ENCODE data around the gene DRC1. TPM values are rescaled to one million over a fixed set of nuclear protein-coding genes. Genes with fewer than 3 reads are reported as not detected.
"Not testable (repeated sequence)": the region's sequence is repeated elsewhere in the genome, so short reads cannot be mapped to it uniquely, and the experiment has no call there.

Gene DRC1
- total RNA-seq: not detected

DNA sequence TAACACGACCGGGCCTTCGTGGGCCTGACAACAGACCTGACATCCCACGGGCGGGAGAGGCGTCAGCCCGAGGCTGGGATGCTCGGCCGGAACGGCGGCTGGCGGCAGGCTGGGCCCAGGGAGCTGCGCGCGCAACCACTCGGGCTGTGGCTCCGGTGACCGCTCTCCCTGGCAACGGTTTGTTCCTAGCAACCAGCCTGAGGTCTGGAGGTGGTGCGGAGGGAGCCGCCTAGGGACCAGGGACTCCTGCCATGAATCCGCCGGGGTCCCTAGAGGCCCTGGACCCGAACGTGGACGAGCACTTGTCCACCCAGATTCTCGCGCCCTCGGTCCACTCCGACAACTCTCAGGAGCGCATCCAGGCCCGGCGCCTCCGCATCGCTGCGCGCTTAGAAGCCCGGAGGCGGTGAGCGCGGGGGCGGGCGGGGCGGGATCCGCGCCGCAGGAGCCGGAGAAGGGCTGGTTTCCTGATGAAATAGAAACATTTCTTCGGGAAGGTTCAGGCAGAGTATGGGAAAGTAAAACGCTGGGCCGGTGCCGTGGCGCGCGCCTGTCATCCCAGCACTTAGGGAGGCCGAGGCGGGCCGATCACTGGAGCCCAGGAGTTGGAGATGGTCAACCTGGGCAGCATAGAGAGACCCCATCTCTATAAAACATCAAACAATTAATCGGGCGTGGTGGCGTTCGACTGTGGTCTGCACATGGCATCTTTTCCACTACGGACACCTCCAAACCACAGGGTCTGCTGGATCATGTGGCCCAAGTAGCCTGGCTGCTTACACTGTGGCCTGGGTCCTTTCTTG lies at the start of gene DRC1:
DRC1 (plus strand) TSS at position 182 of the 803 bp plus-strand sequence; CDS start at position 252, 70 bp downstream.
- no peak for DNase-seq (ENCODE audit: low spot score in 2 of 2)
- TF ChIP-seq, protein P1, sequence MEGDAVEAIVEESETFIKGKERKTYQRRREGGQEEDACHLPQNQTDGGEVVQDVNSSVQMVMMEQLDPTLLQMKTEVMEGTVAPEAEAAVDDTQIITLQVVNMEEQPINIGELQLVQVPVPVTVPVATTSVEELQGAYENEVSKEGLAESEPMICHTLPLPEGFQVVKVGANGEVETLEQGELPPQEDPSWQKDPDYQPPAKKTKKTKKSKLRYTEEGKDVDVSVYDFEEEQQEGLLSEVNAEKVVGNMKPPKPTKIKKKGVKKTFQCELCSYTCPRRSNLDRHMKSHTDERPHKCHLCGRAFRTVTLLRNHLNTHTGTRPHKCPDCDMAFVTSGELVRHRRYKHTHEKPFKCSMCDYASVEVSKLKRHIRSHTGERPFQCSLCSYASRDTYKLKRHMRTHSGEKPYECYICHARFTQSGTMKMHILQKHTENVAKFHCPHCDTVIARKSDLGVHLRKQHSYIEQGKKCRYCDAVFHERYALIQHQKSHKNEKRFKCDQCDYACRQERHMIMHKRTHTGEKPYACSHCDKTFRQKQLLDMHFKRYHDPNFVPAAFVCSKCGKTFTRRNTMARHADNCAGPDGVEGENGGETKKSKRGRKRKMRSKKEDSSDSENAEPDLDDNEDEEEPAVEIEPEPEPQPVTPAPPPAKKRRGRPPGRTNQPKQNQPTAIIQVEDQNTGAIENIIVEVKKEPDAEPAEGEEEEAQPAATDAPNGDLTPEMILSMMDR (IDR thresholded peaks at IDR 0.05): no peak
- TF ChIP-seq POLR2A (IDR thresholded peaks at IDR 0.05): no peak
- WGBS, 2 donors: 20 to 22% methylated on average over 41 to 51 of the region's 63 CpGs
- intact Hi-C loops (cut with DNase I; ENCODE audit: low total_unique reads): no loop called here
- no peak within 1 kb of the TSS for H3K4me3 ChIP-seq (ENCODE audit: low read depth, poor library complexity, severe bottlenecking)

- TF ChIP-seq POLR2A (IDR thresholded peaks at IDR 0.05): no peak
- TF ChIP-seq, protein P1 (IDR thresholded peaks at IDR 0.05): no peak
- no peak overlapping the region for H3K4me3 ChIP-seq (ENCODE audit: low read depth, poor library complexity, severe bottlenecking)
- no peak for DNase-seq (ENCODE audit: low spot score in 2 of 2)
- intact Hi-C loops (cut with DNase I; ENCODE audit: low total_unique reads): no loop called here
- WGBS, 2 donors: 55 to 77% methylated on average over 1 of the region's 1 CpG
Measured at GRCh38 chr2:26352892-26353291, 48.8 kb upstream of the DRC1 start.

DNA sequence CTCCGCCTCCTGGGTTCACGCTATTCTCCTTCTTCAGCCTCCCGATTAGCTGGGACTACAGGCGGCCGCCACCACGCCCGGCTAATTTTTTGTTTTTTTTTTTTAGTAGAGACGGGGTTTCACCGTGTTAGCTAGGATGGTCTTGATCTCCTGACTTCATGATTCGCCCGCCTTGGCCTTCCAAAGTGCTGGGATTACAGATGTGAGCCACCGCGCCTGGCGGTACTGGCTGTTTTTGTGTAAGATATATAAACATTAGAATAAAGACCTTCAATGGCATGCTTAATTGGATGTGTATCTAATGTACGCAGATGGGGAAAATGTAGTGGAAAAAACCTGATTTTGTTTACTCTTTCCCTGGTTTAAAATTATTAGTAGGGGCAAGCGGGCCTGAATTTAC lies 47.3 kb upstream of the DRC1 start:
- WGBS, 2 donors: 96 to 97% methylated on average over 16 of the region's 16 CpGs
- intact Hi-C loops (cut with DNase I; ENCODE audit: low total_unique reads); H3K4me3 ChIP-seq (ENCODE audit: low read depth, poor library complexity, severe bottlenecking); DNase-seq (ENCODE audit: low spot score in 2 of 2): not testable (repeated sequence)

DNA sequence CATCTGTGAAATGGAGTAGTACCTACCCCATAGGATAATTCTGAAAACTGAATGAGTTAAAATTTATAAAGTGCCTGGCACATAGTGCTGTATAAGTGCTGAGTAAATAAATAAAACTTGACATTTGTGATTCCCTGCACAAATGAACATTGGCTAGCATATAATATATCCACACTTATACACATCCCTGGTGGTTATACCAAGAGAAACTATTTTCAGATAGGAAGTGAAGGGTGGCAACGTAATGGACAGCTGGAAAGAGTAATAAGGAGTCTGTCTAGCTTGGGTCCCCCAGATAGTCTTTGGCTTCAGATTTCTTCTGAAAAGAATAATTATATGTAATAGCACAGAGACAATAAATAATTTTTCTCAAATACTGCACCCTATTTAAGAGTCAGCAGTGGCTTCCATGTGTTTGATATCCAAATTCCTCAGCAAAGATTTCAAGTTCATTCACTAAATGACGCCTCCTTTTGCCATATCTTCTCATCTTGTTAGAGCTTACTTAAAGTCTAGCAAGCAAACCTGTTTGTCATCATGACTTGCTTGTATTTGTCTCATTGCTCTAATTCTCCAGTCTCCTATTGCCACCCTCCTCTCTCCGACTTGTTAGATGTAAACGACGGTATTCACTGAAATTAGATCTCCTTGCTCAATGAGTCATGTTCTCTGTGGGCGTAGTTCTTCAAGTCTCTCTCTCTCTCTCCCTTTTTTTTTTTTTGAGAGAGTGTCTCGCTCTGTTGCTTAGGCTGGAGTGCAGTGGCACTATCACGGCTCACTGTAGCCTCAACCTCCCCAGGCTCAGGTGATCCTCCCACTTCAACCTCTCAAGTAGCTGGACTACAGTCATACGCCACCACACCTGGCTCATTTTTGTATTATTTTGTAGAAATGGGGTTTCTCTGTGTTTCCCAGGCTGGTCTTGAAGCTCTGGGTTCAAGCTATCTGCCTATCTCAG lies 46.4 kb upstream of the DRC1 start:
- DNase-seq (ENCODE audit: low spot score in 2 of 2): no peak
- intact Hi-C loops (cut with DNase I; ENCODE audit: low total_unique reads): no loop called here
- 41 to 56% methylated on average over 9 of the region's 9 CpGs for WGBS, 2 donors
- no peak overlapping the region for H3K4me3 ChIP-seq (ENCODE audit: low read depth, poor library complexity, severe bottlenecking)
- TF ChIP-seq, protein P1 (IDR thresholded peaks at IDR 0.05): no peak
- no peak for TF ChIP-seq POLR2A (IDR thresholded peaks at IDR 0.05)

DNA sequence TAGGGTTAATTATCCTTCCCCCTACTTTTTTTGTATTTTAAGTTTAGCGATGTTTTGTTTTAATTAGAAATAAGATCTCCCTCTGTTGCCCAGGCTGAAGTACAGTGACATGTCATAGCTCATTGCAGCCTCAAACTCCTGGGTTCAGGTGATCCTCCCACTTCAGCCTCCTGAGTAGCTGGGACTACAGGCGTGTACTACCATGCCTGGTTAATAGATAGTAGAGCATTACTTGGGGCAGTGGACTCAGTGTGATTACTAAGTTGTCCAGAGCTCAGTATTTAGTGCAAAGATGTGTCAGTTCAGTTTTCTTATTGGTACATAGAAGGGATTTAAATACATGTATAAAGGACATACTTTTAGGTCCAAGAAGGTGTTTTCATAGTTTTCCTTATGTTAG lies 45.6 kb upstream of the DRC1 start:
- intact Hi-C loops (cut with DNase I; ENCODE audit: low total_unique reads): no loop called here
- DNase-seq (ENCODE audit: low spot score in 2 of 2): no peak
- 80 to 82% methylated on average over 2 of the region's 2 CpGs for WGBS, 2 donors
- H3K4me3 ChIP-seq (ENCODE audit: low read depth, poor library complexity, severe bottlenecking): no peak overlapping the region
- TF ChIP-seq, protein P1 (IDR thresholded peaks at IDR 0.05): no peak
- TF ChIP-seq POLR2A (IDR thresholded peaks at IDR 0.05): no peak

- H3K4me3 ChIP-seq (ENCODE audit: low read depth, poor library complexity, severe bottlenecking): no peak overlapping the region
- TF ChIP-seq, protein P1 (IDR thresholded peaks at IDR 0.05): no peak
- no peak for TF ChIP-seq POLR2A (IDR thresholded peaks at IDR 0.05)
Measured at GRCh38 chr2:26356771-26357170, 44.9 kb upstream of the DRC1 start.

More at GRCh38 chr2:26356771-26357170, 44.9 kb upstream of the DRC1 start:
- WGBS, 2 donors: 36 to 53% methylated on average over 2 of the region's 2 CpGs
- intact Hi-C loops (cut with DNase I; ENCODE audit: low total_unique reads): no loop called here
- no peak for DNase-seq (ENCODE audit: low spot score in 2 of 2)

Measured in lower leg skin (tissue), 4 donors.